Stimulated activated CD4-positive, alpha-beta T cell treated with anti-CD3 and anti-CD28 coated beads, Interleukin-2, amount 100 ng/mL, for 4 hours (primary cell): ENCODE measurements around the gene TRABD.

Experiments used
- DNase-seq: peaks from one replicate; pipeline ENCODE4 v3.0.0-alpha.2; 2020; ENCODE audit warnings: low read depth

TRABD gene

DNA sequence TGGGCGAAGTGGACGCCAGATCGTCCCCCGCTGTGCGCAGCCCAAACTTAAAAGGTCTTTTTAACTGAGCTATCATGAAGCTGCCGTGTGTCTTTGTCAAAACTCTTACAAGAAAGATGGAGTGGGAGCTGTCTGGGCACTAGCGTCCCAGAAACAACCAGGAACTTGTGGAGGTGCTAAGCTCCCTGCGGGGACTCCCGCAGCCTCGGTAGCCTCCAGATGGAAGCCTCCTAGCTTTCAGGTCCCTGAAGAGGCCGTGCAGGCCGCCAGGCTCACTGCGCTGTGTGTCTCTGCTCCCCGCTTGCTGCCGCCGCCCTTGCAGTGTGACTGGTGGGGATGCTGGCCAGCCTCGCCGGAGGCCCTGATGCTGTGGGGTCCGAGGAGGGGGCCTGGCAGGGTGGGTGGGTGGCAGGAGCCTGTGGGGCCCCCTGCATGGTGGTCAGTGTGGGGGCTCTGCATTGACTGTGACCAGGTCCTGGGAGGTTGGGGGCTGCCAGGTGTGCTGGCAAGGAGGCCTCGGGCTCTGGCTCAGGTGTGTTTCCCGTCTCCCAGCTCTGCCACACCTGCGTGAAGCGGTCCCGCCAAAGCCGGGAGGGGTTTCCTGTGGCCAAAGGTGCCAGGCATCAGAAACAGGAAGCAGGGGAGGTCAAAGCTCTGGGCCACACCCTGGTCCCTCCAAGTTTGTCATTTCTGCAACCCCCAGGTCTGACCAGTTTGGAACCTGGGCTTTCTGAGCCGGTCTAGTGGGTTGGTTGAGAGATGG lies 1.2 kb downstream of the TRABD start:
- no peak for DNase-seq

DNA sequence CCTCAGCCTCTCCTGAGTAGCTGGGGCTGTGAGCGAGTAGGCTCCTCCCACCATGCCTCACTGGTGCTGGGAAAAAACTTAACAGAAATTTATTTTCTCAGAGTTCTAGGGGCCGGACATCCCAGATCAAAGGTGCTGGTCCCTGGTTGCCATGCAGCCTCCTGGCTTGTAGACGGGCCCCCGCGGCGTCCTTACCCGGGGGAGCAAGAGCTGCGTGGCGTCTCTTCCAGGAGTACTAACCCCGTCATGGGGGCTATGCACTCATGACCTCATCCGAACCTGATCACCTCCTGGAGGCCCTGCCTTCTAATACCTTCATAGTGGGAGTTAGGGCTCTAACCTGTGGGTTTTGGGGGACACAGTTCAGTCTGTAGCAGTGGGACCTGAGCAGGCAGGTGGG lies 2.6 kb downstream of the TRABD start:
- no peak for DNase-seq

DNA sequence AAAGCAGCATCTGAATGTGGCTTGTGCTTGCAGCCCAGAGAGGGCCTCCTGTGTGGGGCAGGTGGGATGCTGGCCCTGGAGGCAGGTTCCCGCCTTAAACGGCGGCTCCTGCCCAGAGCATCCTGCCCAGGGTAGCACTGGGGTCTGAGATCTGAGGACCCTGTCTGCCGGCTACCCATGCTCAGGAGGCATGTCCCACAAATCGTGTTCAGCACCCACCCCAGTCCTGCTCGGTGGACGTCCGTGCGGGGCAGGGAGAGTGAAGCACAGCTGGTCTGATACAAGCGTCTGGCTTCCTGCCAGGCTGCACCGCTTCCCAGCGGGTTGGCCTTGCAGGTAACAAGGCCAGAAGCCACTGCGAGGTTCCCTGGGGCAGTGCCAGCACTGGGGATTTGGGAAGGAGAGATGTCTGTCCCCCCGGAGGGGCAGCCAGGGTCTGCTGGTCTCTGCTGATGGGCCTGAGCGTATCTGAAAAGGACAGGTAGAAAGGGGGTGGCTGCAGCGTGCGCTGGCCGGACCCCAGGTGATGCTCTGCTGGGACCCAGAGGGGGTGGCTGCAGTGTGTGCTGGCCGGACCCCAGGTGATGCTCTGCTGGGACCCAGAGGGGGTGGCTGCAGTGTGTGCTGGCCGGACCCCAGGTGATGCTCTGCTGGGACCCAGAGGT lies 3.6 kb downstream of the TRABD start:
- no peak for DNase-seq

DNA sequence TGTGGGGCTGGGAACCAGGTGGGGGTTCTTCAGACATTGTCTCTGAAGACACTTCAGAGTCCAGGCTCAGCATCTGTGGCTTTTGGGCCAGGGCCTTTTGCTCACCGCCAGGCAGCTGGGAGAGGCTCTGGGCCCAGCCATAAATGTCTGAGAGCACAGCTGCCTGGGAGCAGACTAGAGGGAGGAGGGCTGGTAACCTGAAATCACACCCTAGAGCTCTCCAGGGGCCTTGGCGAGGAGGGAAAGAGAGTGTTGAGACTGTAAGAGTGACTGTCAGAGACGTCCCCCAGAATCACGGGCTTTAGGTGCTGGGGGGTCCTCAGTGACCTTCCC lies 4.1 kb downstream of the TRABD start:
- DNase-seq = no peak

DNA sequence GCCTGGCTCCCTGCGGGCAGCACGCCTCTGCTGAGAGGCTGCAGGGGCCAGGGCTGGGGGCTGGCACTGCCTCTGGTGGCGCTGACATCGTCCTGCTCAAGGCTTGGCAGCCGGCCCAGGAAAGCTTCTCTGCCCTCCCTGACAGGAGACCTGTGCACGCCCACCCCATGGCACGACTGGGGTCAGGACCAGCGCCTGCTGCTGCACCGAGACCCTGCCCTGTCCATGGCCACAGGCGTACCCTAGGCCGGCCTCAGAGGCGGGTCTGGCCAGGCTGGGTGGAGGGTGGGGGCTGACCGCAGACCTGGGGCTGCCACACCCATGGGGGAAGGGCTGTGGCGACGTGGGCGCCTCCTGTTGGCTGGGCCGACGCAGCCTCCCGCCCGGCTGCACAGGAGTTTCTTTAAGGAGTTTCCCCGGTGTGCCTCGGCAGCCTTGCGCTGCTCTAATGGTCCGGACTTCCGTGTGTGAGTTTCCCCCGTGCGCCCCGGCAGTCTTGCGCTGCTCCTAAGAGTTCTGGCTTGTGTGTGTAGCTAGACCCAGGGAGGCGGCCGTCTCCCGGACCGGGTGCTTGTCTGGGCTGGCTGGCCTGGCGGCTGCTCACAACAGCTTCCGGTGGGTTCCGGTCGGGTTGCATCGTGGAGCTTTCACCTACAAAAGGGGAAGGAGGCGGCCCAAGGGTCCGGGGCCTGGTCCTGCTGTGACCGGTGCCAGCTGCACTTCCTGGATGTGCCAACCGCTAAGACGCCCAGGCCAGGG lies 4.6 kb downstream of the TRABD start:
- DNase-seq = peak; percentile 60

DNA sequence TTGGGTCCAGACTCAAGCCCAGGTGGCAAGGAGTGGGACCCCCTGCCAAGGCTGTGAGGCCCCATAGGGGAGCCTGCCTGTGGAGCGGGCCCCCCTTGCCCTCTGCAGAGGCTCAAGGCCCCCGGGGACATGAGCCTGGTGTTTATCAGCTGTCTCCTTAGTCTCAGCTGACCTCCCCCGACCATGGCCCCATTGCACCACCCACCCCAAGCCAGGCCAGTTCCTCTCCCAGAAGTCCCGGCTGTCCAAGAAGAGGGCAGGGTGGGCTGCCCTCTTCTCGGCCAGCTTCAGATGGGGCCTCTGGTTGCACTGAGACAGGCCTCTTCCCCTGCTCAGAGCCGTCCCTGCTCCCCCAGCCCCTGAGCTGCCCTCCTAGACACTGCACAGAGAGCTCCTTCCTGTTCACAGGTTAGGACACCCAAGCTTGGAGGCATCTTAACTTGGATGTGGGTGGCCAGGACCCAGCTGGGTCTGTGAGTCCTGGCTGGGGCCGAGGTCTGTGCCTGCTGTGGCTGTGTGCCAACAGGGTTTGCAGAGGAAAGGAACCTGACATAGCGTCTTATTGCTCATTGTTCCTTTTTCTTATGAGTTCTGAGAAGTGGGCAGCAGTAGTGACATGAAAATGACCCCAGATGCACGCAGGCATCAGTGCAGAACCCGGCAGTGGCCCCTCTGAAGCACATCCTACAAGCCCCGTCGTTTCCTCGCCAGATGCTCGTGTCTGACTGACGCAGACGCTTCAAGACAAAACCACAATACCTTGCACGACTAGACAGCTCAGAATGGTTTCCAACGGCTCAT lies 5.4 kb downstream of the TRABD start:
- DNase-seq = peak; percentile 59

DNA sequence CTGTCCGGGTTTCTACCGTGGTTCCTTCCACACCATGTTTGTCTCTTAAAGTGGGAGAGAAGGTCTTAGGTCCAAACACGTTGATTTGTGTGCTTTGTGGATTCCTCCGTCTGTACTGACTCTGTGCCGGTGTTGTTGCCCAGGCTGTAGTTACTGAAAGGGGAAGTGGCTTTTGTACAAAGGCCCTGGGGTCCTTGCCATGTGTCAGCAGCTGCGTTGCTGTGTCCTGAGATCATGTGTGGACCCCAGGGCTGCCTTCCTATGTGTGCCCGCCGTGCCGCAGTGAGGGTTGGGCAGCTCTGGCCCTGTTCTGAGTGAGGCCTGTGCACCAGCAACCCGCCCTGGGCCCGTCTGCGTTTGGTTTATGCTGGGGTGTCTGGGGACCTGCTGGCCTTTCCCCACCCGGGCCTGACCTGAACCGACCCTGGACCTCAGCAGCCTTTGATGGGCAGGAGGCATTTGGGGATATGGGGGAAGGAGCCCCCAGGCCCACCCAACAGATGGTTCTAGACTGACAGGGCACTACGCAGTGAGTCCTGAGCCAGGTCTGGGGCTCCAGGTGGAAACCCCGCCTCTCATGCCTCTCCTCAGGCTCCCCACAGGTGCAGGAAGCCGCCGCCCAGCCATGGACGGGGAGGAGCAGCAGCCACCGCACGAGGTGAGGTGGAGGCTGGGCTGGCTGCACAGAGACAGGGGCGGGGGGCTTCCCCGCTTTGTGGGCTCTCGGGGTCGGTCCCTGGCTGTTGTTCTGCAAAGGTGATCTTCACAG lies 6.9 kb downstream of the TRABD start:
- DNase-seq = no peak

DNA sequence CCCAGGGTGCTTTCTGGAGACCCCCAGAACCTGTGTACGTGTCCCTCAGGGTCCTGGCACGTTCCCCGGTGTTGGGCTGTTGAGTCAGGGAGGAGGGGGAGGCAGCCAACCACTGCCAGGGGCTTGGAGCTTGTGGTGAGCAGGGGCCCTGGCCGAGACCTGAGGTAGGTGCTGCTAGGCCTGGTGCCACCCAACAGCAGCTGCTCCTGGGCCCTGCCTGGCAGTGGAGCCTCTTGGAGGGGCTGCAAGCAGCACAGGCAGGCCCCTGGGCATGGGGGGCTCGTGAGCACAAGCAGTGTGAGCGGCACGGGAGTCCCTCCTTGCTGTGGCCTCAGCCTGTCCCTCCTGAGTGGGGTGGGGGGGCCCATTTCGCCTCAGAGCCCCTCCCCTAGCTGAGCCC lies 7.9 kb downstream of the TRABD start:
- DNase-seq = no peak

DNA sequence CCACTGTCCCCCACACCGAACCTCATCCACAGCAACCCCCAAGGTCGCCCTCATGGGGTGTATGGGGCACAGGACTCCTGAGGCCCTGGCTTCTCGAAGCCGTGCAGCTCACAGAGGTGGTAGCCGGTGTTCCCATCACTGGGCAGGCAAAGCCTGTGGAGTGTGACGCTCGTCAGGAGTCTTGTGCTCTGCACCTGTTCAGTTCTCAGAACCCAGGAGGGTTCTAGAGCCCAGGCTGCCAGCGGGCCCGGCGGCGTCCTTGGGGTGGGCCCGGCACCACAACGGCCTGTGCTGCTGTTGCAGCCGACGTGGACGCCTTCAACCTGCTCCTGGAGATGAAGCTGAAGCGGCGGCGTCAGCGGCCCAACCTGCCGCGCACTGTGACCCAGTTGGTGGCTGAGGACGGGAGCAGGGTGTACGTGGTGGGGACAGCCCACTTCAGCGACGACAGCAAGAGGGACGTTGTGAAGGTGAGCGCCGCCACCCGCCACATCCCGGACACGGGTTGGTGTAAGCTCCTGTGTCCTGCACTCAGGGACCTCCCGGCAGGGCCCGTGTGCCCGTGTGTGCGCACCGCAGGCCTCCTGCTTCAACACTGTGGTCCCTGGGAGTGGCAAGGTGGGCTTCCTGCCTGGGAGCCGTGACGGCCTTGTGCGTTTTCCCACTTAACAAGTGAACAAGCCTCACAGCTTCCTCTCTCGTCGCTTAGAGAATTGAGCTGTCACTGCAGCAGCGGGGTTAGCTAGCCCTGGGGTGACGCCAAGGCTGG lies 8.5 kb downstream of the TRABD start:
- DNase-seq = no peak

DNA sequence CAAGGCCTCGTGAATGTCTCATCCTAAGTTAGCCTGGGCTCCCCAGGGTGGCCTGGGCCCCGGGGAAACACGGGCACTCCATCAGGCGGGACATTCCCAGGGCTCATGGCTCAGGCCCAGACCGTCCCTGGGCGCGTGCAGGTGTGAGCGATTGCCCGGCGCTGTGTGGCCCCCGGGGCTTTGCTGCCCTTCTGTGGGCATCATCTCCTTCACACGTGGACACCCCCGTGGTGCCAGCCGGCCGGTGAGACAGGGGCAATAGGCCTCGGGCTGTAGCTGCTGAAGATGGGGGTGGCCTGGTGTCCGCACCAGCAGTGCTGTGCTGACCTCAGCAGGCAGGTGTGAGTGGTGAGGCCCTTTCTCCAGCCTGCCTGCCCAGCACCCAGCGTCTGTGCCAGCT lies 10.5 kb downstream of the TRABD start:
- DNase-seq = no peak

DNA sequence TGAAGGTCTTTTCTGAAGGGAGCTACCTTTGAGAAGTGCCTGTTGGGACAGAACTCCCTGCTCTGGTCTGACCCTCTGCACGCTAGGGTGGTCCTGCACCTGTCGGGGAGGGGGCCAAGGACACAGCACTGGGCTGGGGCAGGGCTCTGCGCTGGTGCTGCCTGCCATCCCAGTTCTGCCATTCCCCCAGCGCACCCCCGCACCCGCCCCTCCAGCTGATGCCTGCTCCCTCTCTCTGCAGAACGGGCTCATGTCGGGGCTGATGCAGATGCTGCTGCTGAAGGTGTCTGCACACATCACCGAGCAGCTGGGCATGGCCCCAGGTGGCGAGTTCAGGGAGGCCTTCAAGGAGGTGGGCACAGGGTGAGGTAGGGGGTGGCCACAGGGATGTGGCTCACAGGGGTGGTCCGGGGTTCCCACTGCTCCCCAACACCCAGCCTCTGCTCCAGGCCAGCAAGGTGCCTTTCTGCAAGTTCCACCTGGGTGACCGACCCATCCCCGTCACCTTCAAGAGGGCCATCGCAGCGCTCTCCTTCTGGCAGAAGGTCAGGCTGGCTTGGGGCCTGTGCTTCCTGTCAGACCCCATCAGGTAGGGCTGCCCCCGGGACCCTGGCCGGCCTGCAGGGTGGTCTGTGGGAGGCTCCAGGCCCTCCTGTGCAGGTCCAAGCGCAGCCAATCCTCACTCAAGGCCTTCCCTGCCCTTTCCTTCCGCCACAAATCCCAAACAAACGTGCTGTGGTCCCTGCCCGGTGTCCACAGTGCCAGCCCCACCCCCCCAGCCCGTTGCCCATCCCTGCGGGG lies 11.5 kb downstream of the TRABD start:
- DNase-seq = no peak

DNA sequence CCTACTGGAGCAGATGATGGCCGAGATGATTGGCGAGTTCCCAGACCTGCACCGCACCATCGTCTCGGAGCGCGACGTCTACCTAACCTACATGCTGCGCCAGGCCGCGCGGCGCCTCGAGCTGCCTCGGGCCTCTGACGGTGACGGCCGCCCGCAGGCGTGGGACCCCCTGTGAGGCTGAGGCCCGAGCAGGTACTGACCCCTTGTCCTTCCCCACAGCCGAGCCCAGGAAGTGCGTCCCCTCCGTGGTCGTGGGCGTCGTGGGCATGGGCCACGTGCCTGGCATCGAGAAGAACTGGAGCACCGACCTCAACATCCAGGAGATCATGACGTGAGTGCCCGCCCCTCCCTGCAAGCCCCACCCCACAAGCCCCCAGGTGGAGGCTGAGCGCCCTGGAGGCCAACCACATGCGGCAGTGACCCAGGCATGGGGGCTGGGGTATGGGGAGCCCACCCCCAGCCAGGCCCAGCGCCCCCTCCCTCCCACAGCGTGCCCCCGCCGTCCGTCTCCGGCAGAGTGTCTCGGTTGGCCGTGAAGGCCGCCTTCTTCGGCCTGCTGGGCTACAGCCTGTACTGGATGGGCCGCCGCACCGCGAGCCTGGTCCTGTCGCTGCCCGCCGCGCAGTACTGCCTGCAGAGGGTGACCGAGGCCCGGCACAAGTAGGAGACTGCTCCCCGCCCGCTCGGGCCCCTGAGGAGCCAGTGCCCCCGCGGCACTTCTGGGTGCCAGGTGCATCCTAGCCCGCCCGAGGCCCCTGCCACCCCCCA lies 12.3 kb downstream of the TRABD start:
- no peak for DNase-seq

DNA sequence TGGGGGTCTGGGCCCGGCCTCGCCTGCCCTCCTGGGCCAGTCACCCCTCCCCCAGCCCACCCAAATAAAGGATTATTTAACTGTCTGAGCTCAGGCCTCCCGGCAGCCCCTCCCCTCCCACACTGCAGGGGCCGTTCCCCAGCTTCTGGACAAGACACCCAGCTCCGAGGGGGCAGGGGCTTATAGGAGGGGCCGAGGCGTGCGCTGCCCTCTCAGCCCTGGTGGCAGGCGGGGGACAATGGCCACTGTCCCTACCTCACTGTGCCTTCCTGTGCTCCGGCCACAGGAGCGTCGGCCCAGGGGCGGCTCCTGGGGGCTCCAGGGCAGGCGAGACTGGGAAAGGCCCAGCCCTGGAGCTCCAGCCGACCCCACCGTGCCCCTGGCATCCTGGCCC lies 12.9 kb downstream of the TRABD start:
- no peak for DNase-seq

DNA sequence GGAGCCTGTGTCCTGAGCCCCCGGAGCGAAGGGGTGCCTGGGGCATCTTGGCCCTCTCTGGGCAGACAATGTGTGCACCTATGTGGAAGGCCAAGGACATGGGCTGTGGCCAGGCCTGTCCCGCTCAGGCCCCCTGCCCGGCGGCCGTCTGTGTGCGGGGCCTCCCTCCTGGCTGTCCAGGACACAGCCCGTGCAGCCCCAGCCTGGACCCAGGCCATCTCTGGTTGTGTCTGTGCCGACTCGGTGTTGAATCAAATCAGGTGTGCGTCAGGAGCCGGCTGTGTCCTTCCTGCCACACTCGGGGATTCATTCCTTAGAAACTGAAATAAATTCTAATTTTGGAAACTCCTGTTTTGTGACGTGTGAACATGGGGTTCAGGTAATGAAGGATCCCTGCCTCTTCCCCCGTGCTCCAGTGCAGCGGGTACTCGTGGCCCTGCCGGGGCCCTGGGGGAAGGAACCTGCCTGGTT lies 13.6 kb downstream of the TRABD start:
- DNase-seq = no peak

DNA sequence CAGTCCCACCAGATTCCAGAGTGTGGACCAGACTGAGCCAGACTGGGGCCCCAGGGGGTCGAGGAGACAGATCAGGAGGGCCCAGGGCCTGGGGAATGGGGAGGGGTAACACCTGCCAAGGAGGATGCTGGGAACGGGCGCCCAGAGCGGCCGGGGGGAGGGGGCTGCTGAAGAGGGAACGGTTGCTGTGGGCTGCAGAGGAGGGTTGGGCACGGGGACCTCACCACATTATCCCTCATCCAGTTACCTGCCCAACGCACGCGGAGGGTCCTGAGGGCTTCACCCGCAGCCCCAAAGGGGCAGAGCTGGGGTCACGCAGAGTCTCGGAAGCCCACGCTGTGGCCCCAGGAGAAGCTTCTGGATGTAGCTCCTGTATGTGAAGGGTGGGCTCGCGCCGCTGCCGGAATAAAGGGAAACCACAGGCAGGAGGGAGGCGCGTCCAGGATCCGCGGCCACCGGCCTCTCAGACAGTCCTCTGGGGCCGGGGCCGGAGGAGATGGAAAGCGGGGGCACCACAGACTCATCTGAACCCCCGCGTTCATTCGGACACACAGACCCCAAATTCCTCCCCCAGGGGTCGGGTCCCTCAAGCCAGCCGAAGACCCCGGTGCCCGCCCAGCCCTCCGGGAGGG lies 14.2 kb downstream of the TRABD start:
- no peak for DNase-seq

DNA sequence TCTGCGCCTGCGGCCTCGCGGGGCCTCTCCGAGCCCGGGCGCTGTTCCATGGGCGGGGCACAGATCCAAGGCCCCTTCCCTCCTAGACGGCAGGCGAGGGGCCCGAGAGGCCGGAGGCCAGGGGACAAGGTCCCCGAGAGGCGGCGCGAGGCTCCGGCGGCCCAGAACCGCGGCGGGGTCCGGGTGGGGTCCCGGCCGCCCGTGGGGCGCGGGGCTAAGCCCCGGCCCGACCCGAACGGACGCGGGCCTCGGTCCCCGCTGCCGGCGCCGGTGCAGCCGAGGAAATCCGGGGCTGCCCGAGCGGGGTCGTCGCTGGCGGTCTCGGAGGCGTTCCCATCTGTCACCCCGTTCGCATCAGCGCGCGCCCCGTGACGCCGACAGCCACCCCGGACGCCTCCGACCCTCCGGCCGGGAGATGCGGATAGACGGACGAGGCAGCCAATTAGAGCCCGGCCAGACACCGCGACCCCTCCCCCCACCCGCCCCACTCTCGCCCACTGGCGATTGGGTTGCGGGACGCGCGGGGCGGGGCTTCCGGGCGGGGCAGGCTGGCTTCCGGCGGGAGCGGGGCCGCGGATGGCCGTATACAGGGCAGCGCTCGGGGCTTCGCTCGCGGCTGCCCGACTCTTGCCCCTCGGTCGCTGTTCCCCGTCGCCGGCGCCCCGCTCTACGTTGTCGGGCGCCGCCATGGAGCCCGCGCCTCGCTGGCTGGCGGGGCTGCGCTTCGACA lies 14.9 kb downstream of the TRABD start, which contains the start of gene SELENOO:
Gene SELENOO (plus strand): TSS at position 551 of the 730 bp plus-strand sequence. CDS start 26 bp downstream, at position 577.
- peak; percentile 87 for DNase-seq

DNA sequence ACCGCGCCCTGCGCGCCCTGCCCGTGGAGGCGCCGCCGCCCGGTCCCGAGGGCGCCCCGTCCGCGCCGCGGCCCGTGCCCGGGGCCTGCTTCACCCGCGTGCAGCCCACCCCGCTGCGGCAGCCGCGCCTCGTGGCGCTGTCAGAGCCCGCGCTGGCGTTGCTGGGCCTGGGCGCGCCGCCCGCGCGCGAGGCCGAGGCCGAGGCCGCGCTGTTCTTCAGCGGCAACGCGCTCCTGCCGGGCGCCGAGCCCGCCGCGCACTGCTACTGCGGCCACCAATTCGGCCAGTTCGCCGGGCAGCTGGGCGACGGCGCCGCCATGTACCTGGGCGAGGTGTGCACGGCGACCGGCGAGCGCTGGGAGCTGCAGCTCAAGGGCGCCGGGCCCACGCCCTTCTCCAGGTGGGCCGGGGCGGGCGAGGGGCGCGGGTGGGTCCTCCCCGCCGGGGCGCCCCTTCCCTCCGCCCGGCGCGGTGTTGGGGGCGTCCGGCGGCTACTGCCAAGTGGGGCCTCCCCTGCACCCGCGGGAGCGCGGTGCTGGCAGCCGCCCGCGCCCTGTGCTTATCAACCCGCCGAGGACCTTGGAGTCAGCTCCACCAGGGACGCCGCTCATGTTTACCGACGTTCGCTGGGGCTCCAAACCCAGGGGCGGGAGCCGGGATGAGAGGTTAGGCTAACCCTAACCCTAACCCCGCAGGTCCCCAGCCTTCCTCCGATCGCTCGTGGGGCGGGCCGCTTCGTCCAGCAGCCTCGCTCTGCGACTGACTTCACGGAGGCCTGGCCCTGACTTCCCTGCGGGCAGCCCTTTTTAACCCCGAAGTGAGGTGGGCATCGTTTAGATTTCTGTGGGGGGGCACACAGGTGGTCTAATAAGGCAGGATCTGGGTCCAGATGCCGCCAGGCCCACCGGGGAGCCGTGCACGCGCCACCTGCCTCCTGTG lies 15.7 kb downstream of the TRABD start:
- DNase-seq = no peak
